Measurements from ENCODE around the gene ATP12A. TPM values are rescaled to one million over a fixed set of nuclear protein-coding genes. Genes with fewer than 3 reads are reported as not detected.

Gene ATP12A
- total RNA-seq, 1 donor from 2014 or later, result not detected

GRCh38 chr13:24668955-24669582 lies 11.1 kb upstream of the ATP12A start:
- Histone ChIP-seq H3K27ac (no peak overlapping the region), H3K4me3 (no peak overlapping the region), H3K27me3 (no peaks in the 10 kb centered on the region), H3K4me1 (peaks cover 6% of the 10 kb centered on the region), H3K9me3 (no peaks in the 10 kb centered on the region), H3K36me3 (no peaks in the 10 kb centered on the region)
- DNase-seq (ENCODE audit: extremely low spot score in 2 of 2), result no peak
- intact Hi-C loops (cut with DNase I), result no loop called here
- TF ChIP-seq POLR2AphosphoS5 (IDR thresholded peaks at IDR 0.05; ENCODE audit: insufficient read depth in 1 of 2, low read depth in 1 of 2), result peak in 1 of 2 donors; percentile 18
- no peak for TF ChIP-seq POLR2A (IDR thresholded peaks at IDR 0.05)

- DNase-seq (ENCODE audit: extremely low spot score in 2 of 2), result no peak
- Histone ChIP-seq H3K27ac (no peak overlapping the region), H3K9me3 (no peaks in the 10 kb centered on the region), H3K4me1 (peaks cover 6% of the 10 kb centered on the region), H3K4me3 (no peak overlapping the region), H3K27me3 (no peaks in the 10 kb centered on the region), H3K36me3 (no peaks in the 10 kb centered on the region)
- TF ChIP-seq POLR2AphosphoS5 (IDR thresholded peaks at IDR 0.05; ENCODE audit: insufficient read depth in 1 of 2, low read depth in 1 of 2) (no peak), POLR2A (IDR thresholded peaks at IDR 0.05) (no peak), CTCF (IDR thresholded peaks at IDR 0.05) (no peak)
- intact Hi-C loops (cut with DNase I), result no loop called here
Measured at GRCh38 chr13:24670174-24670573, 10.0 kb upstream of the ATP12A start.

GRCh38 chr13:24670961-24671381 lies 9.2 kb upstream of the ATP12A start:
- Histone ChIP-seq H3K4me1 (peaks cover 6% of the 10 kb centered on the region), H3K9me3 (no peaks in the 10 kb centered on the region), H3K4me3 (no peak overlapping the region), H3K27me3 (no peaks in the 10 kb centered on the region), H3K36me3 (no peaks in the 10 kb centered on the region), H3K27ac (peak overlapping the region; percentile 22)
- intact Hi-C loops (cut with DNase I), result no loop called here
- TF ChIP-seq POLR2A (IDR thresholded peaks at IDR 0.05), result no peak
- TF ChIP-seq POLR2AphosphoS5 (IDR thresholded peaks at IDR 0.05; ENCODE audit: insufficient read depth in 1 of 2, low read depth in 1 of 2), result no peak
- TF ChIP-seq CTCF (IDR thresholded peaks at IDR 0.05), result no peak
- DNase-seq (ENCODE audit: extremely low spot score in 2 of 2), result no peak

GRCh38 chr13:24671386-24672113 lies 8.7 kb upstream of the ATP12A start:
- Histone ChIP-seq H3K27ac (peak overlapping the region; percentile 51), H3K9me3 (no peaks in the 10 kb centered on the region), H3K4me3 (peak overlapping the region in 1 of 2 donors; percentile 13), H3K27me3 (no peaks in the 10 kb centered on the region), H3K4me1 (peaks cover 6% of the 10 kb centered on the region), H3K36me3 (no peaks in the 10 kb centered on the region)
- DNase-seq (ENCODE audit: extremely low spot score in 2 of 2), result no peak
- intact Hi-C loops (cut with DNase I), result no loop called here
- TF ChIP-seq POLR2A (IDR thresholded peaks at IDR 0.05), result no peak
- TF ChIP-seq CTCF (IDR thresholded peaks at IDR 0.05), result peak; percentile 37 to 58 (median 47)
- no peak for TF ChIP-seq POLR2AphosphoS5 (IDR thresholded peaks at IDR 0.05; ENCODE audit: insufficient read depth in 1 of 2, low read depth in 1 of 2)

GRCh38 chr13:24672141-24673132 lies 7.8 kb upstream of the ATP12A start:
- H3K36me3 ChIP-seq, result no peaks in the 10 kb centered on the region
- TF ChIP-seq CTCF (IDR thresholded peaks at IDR 0.05), result no peak
- TF ChIP-seq POLR2AphosphoS5 (IDR thresholded peaks at IDR 0.05; ENCODE audit: insufficient read depth in 1 of 2, low read depth in 1 of 2), result no peak
- TF ChIP-seq POLR2A (IDR thresholded peaks at IDR 0.05), result no peak
- DNase-seq (ENCODE audit: extremely low spot score in 2 of 2), result no peak
- H3K27me3 ChIP-seq, result no peaks in the 10 kb centered on the region
- peak overlapping the region; percentile 62 for H3K27ac ChIP-seq
- peaks cover 6% of the 10 kb centered on the region for H3K4me1 ChIP-seq
- intact Hi-C loops (cut with DNase I), result no loop called here
- no peak overlapping the region for H3K4me3 ChIP-seq
- no peaks in the 10 kb centered on the region for H3K9me3 ChIP-seq

All from vagina (tissue), 2 donors.